Calu3 (cell line): ENCODE measurements around the gene PPP1R12B. TPM values are rescaled to one million over a fixed set of nuclear protein-coding genes. Genes with fewer than 3 reads are reported as not detected.
"Not testable (repeated sequence)": the region's sequence is repeated elsewhere in the genome, so short reads cannot be mapped to it uniquely, and the experiment has no call there.

Experiments used
- BruUV-seq: library from RNA; stranded (reverse); fragments of 400-500 nt; replicated peaks from 2 replicates; lab custom pipeline; 2021; lab: Mats Ljungman, UMichigan
- CTCF ChIA-PET: fragments of 300-600 bp; sonication (Branson Sonifier 250); formaldehyde crosslinking; loops from one replicate; lab custom pipeline; 2022; ENCODE audit warnings: antibody characterized with exemption; lab: Charles Lee
- DNase-seq: peaks from one replicate; pipeline ENCODE4 v3.0.0; 2022
- H3K27ac Mint-ChIP-seq: one replicate; pipeline ENCODE4 v1.8.0; 2022; ENCODE audit warnings: mixed read lengths; ENCODE audit not compliant: unreplicated experiment
- H3K27me3 Mint-ChIP-seq: one replicate; pipeline ENCODE4 v1.8.0; 2022; ENCODE audit warnings: mixed read lengths; ENCODE audit not compliant: unreplicated experiment
- H3K36me3 Mint-ChIP-seq: one replicate; pipeline ENCODE4 v1.8.0; 2022; ENCODE audit warnings: mild to moderate bottlenecking, moderate library complexity, mixed read lengths; ENCODE audit not compliant: insufficient read depth, unreplicated experiment
- H3K4me1 Mint-ChIP-seq: one replicate; pipeline ENCODE4 v1.8.0; 2022; ENCODE audit warnings: mild to moderate bottlenecking, low read depth, mixed read lengths; ENCODE audit not compliant: unreplicated experiment
- H3K4me3 Mint-ChIP-seq: one replicate; pipeline ENCODE4 v1.8.0; 2022; ENCODE audit warnings: mild to moderate bottlenecking, low read depth, moderate library complexity, mixed read lengths; ENCODE audit not compliant: unreplicated experiment
- H3K9me3 Mint-ChIP-seq: one replicate; pipeline ENCODE4 v1.8.0; 2022; ENCODE audit warnings: low read depth, mixed read lengths; ENCODE audit not compliant: unreplicated experiment
- intact Hi-C: fragments of 100-400 bp; cut with micrococcal nuclease; formaldehyde crosslinking; loops from one replicate; pipeline ENCODE4 v1.10.0; 2022; ENCODE audit not compliant: unreplicated experiment
- total RNA-seq: library from RNA; stranded (reverse); gene quantifications from 2 replicates; pipeline ENCODE4 v1.2.3, GENCODE V29; 2022
- TF ChIP-seq, protein P1 (sequence below): fragments of 200-600 bp; IDR thresholded peaks from one replicate; pipeline ENCODE4 v1.8.0; 2022; ENCODE audit warnings: antibody characterized with exemption; ENCODE audit not compliant: unreplicated experiment

The PPP1R12B gene
- total RNA-seq, 1 experiment from 2014 or later, result 31.8 TPM

DNA sequence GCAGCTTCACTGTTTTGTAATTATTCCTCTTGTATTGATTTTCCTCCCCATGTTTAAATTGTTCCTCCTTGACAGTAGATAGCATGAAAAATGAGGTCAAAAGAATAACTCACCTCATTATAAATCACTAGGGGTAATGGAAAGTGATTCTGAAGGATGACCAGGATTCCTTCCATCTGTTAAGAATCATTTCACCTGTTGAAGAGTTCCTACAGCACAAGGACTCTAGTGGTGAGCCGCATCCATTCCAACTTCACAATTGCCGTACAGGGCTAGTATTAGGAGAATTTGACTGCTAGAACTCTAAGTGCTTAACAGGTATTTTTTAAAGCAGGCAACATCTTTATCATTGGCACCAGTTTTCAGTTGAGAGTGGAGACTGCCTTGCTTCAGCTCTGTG is 13.7 kb downstream of the PPP1R12B start:
- BruUV-seq, result no TSS peak
- CTCF ChIA-PET, result no interaction called here

DNA sequence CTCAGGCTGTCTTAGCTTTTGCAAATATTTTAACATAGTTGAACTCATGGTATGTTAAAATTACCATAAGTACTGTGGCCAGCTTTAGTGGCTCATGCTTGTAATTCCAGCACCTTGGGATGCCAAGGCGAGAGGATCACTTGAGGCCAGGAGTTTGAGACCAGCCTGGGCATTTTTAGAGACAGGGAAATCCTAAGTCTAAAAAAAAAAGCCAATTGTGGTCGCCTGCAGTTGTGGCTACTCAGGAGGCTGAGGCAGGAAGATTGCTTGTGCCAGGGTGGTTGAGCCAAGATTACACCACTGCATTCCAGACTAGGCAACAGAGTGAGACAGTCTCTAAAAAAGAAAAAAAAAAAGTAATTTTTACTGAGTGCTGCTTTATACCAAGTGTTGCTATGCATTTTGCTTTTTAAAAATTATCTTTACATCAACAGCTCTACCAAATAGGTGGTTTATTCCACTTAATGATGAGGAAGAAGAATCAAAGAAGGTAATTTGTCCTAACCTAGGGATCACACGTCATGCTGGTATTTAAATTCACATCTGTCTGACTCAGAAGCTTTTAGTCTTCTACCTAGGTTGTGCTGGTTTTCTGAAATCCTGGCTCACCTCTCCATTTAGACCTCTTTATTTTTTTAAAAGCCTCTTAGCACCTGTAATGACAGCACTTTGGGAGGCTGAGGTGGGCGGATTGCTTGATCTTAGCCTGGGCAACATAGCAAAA is 16.8 kb downstream of the PPP1R12B start:
- CTCF ChIA-PET, result interaction anchor here (0.7 kb wide), 1 partner anchor 711 kb away, joined by 3 read pairs; no protein-coding TSS in a partner anchor
- no peaks in the 10 kb centered on the region for H3K36me3 Mint-ChIP-seq
- no peak overlapping the region for H3K4me3 Mint-ChIP-seq
- intact Hi-C loops, result no loop called here
- H3K9me3 Mint-ChIP-seq, result no peaks in the 10 kb centered on the region
- H3K4me1 Mint-ChIP-seq, result no peaks in the 10 kb centered on the region
- TF ChIP-seq, protein P1, sequence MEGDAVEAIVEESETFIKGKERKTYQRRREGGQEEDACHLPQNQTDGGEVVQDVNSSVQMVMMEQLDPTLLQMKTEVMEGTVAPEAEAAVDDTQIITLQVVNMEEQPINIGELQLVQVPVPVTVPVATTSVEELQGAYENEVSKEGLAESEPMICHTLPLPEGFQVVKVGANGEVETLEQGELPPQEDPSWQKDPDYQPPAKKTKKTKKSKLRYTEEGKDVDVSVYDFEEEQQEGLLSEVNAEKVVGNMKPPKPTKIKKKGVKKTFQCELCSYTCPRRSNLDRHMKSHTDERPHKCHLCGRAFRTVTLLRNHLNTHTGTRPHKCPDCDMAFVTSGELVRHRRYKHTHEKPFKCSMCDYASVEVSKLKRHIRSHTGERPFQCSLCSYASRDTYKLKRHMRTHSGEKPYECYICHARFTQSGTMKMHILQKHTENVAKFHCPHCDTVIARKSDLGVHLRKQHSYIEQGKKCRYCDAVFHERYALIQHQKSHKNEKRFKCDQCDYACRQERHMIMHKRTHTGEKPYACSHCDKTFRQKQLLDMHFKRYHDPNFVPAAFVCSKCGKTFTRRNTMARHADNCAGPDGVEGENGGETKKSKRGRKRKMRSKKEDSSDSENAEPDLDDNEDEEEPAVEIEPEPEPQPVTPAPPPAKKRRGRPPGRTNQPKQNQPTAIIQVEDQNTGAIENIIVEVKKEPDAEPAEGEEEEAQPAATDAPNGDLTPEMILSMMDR, result no peak
- no TSS peak for BruUV-seq
- H3K27me3 Mint-ChIP-seq, result no peaks in the 10 kb centered on the region
- DNase-seq, result no peak
- no peak overlapping the region for H3K27ac Mint-ChIP-seq

More for the DNA sequence above, 13.7 kb downstream of the PPP1R12B start:
- intact Hi-C loops, result no loop called here
- H3K36me3 Mint-ChIP-seq, result no peaks in the 10 kb centered on the region
- no peaks in the 10 kb centered on the region for H3K9me3 Mint-ChIP-seq
- no peaks in the 10 kb centered on the region for H3K27me3 Mint-ChIP-seq
- no peak for DNase-seq
- TF ChIP-seq, protein P1, result no peak
- no peaks in the 10 kb centered on the region for H3K4me1 Mint-ChIP-seq
- no peak overlapping the region for H3K27ac Mint-ChIP-seq
- no peak overlapping the region for H3K4me3 Mint-ChIP-seq

DNA sequence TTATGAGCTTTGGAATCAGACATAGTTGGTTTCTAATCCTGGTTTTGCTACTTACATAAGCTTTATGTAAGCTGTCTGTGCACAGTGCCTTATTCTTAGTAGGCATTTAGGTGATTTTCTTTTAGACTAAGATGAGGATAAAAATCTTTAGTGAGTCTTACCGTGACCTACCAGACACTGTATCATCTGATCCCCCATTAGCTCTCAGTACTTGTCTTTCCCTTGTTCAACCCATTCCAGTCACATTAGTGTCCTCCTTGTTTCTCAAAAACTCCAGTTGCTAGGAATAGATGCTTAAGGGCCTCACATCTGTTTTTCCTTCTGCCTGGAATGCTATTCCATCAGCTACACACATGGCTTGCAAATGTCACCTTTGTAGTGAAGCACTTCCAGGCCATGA is 18.8 kb downstream of the PPP1R12B start:
- H3K27me3 Mint-ChIP-seq, result no peaks in the 10 kb centered on the region
- no peak overlapping the region for H3K4me3 Mint-ChIP-seq
- H3K4me1 Mint-ChIP-seq, result no peaks in the 10 kb centered on the region
- H3K36me3 Mint-ChIP-seq, result no peaks in the 10 kb centered on the region
- no peaks in the 10 kb centered on the region for H3K9me3 Mint-ChIP-seq
- TF ChIP-seq, protein P1, result no peak
- no peak overlapping the region for H3K27ac Mint-ChIP-seq
- no peak for DNase-seq
- intact Hi-C loops, result no loop called here
- CTCF ChIA-PET, result no interaction called here
- no TSS peak for BruUV-seq

DNA sequence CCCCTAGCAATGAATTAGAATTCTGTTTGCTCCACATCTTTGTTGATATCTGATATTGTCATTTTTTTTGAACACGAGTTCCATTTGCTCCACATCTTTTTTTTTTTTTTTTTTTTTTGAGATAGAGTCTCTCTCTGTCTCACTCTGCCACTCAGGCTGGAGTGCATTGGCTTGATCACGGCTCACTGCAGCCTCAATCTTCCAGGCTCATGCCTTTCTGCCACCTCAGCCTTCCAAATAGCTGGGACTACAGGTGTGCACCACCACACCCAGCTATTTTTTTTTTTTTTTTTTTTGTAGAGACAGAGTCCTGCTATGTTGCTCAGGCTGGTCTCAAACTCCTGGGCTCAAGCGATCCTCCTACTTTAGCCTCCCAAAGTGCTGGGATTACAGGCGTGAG is 22.4 kb downstream of the PPP1R12B start:
- BruUV-seq, H3K27ac Mint-ChIP-seq, H3K9me3 Mint-ChIP-seq: not testable (repeated sequence)

DNA sequence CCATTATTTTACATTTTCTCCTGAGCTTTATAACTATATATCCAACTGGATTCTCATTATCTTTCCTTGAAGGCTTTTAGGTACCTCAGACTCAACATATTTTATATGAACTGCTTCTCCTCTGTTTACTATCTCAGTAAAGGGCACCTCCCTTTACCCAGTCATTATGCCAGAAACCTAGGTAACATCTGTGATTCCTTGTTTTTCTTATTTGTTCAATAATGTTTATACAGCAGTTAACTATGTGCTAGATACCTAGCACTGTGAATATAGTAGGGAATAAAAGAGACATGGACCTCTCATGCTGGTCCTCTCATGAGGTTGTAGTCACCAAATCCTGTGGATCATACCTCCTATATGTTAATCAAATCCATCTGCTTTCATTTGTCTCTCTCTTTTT is 25.6 kb downstream of the PPP1R12B start:
- Mint-ChIP-seq H3K27me3 (no peaks in the 10 kb centered on the region), H3K9me3 (peaks cover 2% of the 10 kb centered on the region), H3K27ac (no peak overlapping the region), H3K36me3 (no peaks in the 10 kb centered on the region), H3K4me1 (peaks cover 8% of the 10 kb centered on the region), H3K4me3 (no peak overlapping the region)
- no TSS peak for BruUV-seq
- CTCF ChIA-PET, result no interaction called here
- TF ChIP-seq, protein P1, result no peak
- no peak for DNase-seq
- intact Hi-C loops, result no loop called here

More for the DNA sequence above, 22.4 kb downstream of the PPP1R12B start:
- H3K27me3 Mint-ChIP-seq, H3K4me1 Mint-ChIP-seq, H3K36me3 Mint-ChIP-seq, intact Hi-C loops, DNase-seq, H3K4me3 Mint-ChIP-seq: not testable (repeated sequence)
- CTCF ChIA-PET, result interaction anchor here (0.7 to 0.9 kb wide), 2 partner anchors 21 to 180 kb away, joined by 4 to 5 read pairs; no protein-coding TSS in a partner anchor

DNA sequence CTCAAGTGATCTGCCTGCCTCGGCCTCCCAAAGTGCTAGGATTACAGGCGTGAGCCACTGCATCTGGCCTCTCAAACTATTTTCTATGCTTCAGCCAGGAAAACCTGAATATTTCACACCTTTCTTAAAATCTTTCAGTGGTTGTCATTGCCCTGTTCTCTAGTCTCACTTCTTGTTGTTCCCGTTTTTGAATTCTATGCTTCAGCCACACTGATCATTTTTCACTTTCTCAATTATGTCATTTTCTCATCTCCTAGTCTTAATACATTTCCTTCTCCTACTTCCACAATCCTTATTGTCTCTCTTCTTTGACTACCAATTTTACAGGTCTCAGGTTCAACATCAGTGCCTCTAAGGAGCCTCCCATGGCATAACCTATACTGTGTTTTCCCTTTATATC is 26.7 kb downstream of the PPP1R12B start:
- DNase-seq, H3K27me3 Mint-ChIP-seq, CTCF ChIA-PET, H3K9me3 Mint-ChIP-seq, intact Hi-C loops, H3K36me3 Mint-ChIP-seq, H3K27ac Mint-ChIP-seq, BruUV-seq, H3K4me3 Mint-ChIP-seq: not testable (repeated sequence)
- H3K4me1 Mint-ChIP-seq, result peaks cover 19% of the 10 kb centered on the region
